ENCODE results near the gene CFB.
"Not testable (repeated sequence)": the region's sequence is repeated elsewhere in the genome, so short reads cannot be mapped to it uniquely, and the experiment has no call there.

CFB gene

DNA sequence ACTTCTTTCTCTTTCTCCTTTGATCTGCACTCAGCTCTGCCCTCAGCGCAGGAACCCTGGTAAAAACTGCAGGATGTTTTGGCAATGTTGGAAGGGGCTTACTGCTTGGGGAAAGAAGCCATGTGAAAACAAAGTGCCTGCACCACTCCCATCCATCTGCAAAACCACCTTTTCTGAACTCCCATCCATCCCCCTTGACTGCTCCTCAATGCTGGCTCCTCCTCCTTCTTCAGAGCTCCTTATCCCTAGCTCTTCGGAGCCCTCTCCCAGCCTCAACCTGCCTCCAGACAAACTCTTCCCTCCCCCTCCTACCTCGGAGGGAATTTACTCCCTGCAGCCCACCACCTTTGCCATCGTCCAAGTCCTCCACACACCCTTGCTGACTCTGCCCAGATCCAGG lies 39.8 kb upstream of the CFB start:
- Mint-ChIP-seq H3K27ac (no peak overlapping the region), H3K4me1 (ENCODE audit: low read depth) (peaks cover 19% of the 10 kb centered on the region), H3K36me3 (ENCODE audit: low read depth) (no peaks in the 10 kb centered on the region), H3K4me3 (no peak overlapping the region), H3K27me3 (ENCODE audit: low read depth) (no peaks in the 10 kb centered on the region), H3K9me3 (no peaks in the 10 kb centered on the region)
- no peak for DNase-seq (ENCODE audit: low spot score)

DNA sequence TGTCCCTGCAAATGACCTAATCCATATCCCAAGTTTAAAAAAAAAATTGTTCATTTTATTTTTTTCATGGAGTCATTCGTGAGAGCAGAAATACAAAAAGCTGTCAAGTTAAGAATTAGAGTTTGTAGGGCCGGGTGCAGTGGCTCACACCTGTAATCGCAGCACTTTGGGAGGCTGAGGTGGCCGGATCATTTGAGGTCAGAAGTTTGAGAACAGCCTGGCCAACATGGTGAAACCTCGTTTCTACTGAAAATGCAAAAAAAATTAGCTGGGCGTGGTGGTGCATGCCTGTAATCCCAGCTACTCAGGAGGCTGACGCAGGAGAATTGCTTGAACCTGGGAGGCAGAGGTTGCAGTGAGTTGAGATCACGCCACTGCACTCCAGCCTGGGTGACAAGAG lies 39.2 kb upstream of the CFB start:
- H3K9me3 Mint-ChIP-seq; H3K4me3 Mint-ChIP-seq; H3K36me3 Mint-ChIP-seq (ENCODE audit: low read depth); H3K27me3 Mint-ChIP-seq (ENCODE audit: low read depth); H3K27ac Mint-ChIP-seq; DNase-seq (ENCODE audit: low spot score): not testable (repeated sequence)
- H3K4me1 Mint-ChIP-seq (ENCODE audit: low read depth), result peaks cover 19% of the 10 kb centered on the region

DNA sequence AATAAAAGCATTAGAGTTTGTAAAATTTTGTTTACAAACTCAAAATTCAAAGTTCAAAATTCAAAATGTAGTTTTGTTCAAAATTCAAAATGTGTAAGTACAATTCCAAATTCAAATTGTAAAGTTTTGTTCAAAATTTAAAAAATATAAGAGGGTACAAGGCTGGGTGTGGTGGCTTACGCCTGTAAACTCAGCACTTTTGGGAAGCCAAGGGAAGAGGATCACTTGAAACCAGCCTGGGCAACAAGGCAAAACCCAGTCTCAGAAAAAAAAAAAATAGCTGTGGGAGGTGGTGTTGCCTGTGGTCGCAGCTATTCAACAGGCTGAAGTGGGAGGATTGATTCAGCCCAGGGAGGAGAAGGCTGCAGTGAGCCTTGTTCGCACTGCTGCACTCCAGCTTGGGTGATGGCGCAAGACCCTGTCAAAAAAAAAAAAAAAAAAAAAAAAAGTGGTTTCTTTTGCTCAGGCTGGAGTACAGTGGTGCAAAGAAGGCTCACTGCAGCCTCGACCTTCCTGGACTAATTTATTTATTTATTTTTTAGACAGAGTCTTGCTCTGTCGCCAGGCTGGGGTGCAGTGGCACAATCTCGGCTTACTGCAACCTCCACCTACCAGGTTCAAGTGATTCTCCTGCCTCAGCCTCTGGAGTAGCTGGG lies 38.6 kb upstream of the CFB start:
- peaks cover 20% of the 10 kb centered on the region for H3K4me1 Mint-ChIP-seq (ENCODE audit: low read depth)
- H3K4me3 Mint-ChIP-seq, result no peak overlapping the region
- H3K27me3 Mint-ChIP-seq (ENCODE audit: low read depth), result no peaks in the 10 kb centered on the region
- H3K36me3 Mint-ChIP-seq (ENCODE audit: low read depth), result no peaks in the 10 kb centered on the region
- H3K27ac Mint-ChIP-seq, result no peak overlapping the region
- no peaks in the 10 kb centered on the region for H3K9me3 Mint-ChIP-seq
- peak; percentile 13 for DNase-seq (ENCODE audit: low spot score)

DNA sequence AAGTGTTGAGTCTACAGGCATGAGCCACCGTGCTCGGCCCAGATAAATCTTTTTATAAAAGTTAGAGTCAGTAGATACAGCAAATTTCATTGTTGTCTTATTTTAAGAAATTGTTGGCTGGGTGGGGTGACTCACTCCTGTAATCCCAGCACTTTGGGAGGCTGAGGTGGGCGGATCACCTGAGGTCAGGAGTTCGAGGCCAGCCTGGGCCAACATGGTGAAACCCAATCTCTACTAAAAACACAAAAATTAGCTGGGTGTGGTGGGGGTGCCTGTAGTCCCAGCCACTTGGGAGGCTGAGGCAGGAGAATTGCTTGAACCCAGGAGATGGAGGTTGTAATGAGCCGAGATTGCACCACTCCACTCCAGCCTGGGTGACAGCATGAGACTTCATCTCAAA lies 37.6 kb upstream of the CFB start:
- DNase-seq (ENCODE audit: low spot score); H3K4me3 Mint-ChIP-seq; H3K27ac Mint-ChIP-seq; H3K36me3 Mint-ChIP-seq (ENCODE audit: low read depth); H3K27me3 Mint-ChIP-seq (ENCODE audit: low read depth); H3K9me3 Mint-ChIP-seq: not testable (repeated sequence)
- peaks cover 14% of the 10 kb centered on the region for H3K4me1 Mint-ChIP-seq (ENCODE audit: low read depth)

GRCh38 chr6:31908791-31909190 lies 37.1 kb upstream of the CFB start:
- Mint-ChIP-seq H3K4me3 (no peak overlapping the region), H3K36me3 (ENCODE audit: low read depth) (no peaks in the 10 kb centered on the region), H3K9me3 (no peaks in the 10 kb centered on the region), H3K4me1 (ENCODE audit: low read depth) (peaks cover 14% of the 10 kb centered on the region), H3K27ac (no peak overlapping the region), H3K27me3 (ENCODE audit: low read depth) (no peaks in the 10 kb centered on the region)
- DNase-seq (ENCODE audit: low spot score), result peak; percentile 12

DNA sequence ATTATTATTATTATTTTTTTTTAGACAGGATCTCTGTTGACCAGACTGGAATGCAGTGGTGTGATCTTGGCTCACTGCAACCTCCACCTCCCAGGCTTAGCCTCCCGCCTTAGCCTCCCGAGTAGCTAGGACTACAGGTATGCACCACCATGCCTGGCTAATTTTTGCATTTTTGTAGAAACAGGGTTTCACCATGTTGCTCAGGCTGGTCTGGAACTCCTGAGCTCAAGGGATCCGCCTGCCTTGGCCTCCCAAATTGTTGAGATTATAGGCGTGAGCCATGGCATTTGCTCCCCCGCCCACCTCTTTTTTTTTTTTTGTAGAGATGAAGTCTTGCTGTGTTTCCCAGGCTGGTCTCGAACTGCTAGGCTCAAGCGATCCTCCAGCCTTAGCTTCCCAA lies 36.6 kb upstream of the CFB start:
- not testable (repeated sequence) for H3K36me3 Mint-ChIP-seq (ENCODE audit: low read depth)

DNA sequence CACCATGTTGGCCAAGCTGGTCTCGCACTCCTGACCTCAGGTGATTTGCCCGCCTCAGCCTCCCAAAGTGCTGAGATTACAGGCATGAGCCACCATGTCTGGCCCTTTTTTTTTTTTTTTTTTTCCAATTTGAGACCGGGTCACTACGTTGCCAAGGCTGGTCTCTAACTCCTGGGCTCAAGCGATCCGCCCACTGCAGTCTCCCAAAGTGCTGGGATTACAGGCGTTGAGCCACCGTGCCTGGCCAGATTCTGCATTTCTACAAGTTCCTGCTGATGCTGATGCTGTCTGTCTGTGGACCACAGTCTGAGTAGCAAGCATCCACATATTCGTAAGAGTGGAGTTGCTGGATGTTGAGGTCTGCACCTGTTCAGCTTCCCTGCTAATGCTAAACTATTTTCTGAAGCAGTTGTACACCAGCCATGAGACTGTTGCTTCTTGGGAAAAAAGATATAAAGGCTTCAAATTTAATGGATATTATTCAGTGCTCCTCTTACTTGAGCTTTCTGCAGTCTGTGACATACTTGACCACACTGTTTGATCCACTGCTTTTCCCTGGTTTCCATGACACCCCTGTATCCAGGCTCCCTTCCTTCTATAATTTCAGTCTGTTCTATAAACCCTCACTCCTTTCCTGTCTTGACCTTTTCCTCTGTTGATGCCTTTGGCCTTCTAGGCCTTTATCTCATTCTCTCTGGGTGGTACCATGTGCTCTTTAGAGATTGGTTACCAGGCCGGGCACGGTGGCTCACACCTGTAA lies 33.9 kb upstream of the CFB start:
- Mint-ChIP-seq H3K27ac (no peak overlapping the region), H3K9me3 (no peaks in the 10 kb centered on the region), H3K4me3 (no peak overlapping the region), H3K4me1 (ENCODE audit: low read depth) (peaks cover 11% of the 10 kb centered on the region), H3K27me3 (ENCODE audit: low read depth) (no peaks in the 10 kb centered on the region), H3K36me3 (ENCODE audit: low read depth) (no peaks in the 10 kb centered on the region)
- DNase-seq (ENCODE audit: low spot score), result no peak

More for the DNA sequence above, 36.6 kb upstream of the CFB start:
- not testable (repeated sequence) for DNase-seq (ENCODE audit: low spot score); H3K27me3 Mint-ChIP-seq (ENCODE audit: low read depth); H3K27ac Mint-ChIP-seq; H3K9me3 Mint-ChIP-seq; H3K4me3 Mint-ChIP-seq
- peaks cover 14% of the 10 kb centered on the region for H3K4me1 Mint-ChIP-seq (ENCODE audit: low read depth)

DNA sequence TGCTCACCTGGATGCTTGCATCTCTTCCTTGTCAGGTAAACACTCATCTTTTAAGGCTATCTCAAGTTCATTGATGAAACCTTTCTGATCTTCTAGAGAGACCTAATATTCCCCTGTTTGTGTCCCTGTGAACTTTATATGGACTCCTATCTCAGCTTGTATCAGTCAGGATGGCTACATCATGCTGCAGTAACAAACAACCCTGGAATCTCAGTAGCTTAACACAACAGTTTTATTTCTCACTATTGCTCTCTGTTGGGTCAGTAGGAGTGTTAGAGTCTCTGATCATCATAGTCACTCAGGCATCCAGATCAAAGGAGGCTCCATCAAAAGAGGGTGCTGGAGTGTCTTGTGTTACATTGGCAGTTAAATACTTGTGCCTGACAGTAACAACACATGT lies 30.5 kb upstream of the CFB start:
- Mint-ChIP-seq H3K4me3 (no peak overlapping the region), H3K27ac (no peak overlapping the region), H3K27me3 (ENCODE audit: low read depth) (no peaks in the 10 kb centered on the region), H3K36me3 (ENCODE audit: low read depth) (no peaks in the 10 kb centered on the region), H3K9me3 (no peaks in the 10 kb centered on the region), H3K4me1 (ENCODE audit: low read depth) (peaks cover 3% of the 10 kb centered on the region)
- no peak for DNase-seq (ENCODE audit: low spot score)

DNA sequence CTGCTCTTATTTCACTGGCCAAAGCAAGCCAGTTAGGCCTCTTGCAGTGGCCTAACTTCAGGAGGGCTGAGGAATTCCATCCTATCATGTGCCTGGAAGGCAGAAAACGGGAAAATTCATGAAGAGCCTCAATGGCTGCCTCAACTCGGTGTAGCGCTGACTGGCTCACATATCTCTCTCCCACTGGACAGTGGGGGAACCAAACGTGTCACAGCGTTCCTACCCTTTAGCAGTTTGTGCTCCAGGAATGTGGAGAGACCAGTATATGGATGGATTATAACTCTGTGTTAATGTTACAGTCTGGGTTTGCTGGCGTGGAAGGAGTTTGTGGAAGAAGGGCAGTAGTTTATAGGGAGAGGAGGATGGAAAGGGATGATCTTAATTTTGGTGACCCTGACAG lies 30.1 kb upstream of the CFB start:
- H3K27me3 Mint-ChIP-seq (ENCODE audit: low read depth), result no peaks in the 10 kb centered on the region
- no peak overlapping the region for H3K27ac Mint-ChIP-seq
- no peaks in the 10 kb centered on the region for H3K36me3 Mint-ChIP-seq (ENCODE audit: low read depth)
- H3K4me3 Mint-ChIP-seq, result no peak overlapping the region
- no peak for DNase-seq (ENCODE audit: low spot score)
- no peaks in the 10 kb centered on the region for H3K9me3 Mint-ChIP-seq
- peaks cover 3% of the 10 kb centered on the region for H3K4me1 Mint-ChIP-seq (ENCODE audit: low read depth)

DNA sequence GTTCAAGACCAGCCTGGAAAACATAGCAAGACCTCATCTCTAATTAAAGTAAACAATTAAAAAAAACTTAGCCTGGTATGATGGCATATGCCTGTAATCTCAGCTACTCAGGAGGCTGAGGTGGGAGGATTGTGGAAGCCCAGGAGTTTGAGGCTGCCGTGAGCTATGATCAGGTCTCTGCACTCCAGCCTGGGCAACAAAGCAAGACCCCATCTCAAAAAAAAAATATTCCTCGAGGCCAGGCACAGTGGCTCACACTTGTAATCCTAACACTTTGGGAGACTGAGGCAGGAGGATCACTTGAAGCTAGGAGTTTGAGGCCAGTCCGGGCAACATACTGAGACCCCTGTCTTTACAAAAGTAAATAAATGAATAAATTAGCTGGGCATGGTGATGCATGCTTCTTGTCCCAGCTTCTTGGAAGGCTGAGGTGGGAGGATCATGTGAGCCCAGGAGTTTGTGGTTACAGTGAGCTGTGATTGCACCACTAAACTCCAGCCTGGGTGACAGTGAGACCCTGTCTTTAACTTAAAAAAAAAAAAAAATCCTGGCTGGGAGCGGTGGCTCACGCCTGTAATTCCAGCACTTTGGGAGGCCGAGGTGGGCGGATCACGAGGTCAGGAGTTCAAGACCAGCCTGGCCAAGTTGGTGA lies 27.7 kb upstream of the CFB start:
- Mint-ChIP-seq H3K27me3 (ENCODE audit: low read depth) (no peaks in the 10 kb centered on the region), H3K9me3 (no peaks in the 10 kb centered on the region), H3K4me3 (no peak overlapping the region), H3K36me3 (ENCODE audit: low read depth) (no peaks in the 10 kb centered on the region), H3K27ac (no peak overlapping the region), H3K4me1 (ENCODE audit: low read depth) (no peaks in the 10 kb centered on the region)
- DNase-seq (ENCODE audit: low spot score), result no peak

DNA sequence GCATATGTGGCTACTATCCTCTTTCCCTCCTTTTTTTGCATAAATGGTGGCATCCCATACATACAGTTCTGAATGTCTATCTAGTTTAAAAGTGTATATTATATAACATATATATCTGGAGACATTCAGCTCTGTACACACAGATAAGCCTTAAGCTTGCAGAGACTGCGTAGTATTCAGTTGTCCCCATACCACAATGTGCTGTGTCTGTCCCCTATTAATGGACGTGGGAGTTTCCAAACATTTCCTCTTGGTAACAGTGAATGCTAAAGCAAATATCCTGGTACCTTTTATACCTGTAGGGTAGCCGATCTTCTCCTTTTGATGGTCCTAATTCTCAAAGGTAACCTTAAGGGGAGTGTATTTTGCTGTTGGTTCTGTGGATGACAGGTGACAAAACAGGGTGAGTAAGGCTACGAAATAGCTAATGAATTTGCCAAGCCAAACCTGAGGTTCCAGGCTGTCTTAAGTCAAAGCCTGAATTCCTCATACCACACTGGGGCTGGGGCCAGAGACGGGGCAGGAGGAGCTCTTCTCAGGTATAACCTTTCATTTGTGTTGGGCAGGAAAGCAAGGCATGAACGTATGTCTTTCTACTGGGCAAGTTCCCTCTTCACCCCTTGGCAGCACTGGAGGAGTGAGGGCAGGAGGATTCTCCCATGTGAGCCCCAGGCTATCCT lies 26.1 kb upstream of the CFB start:
- Mint-ChIP-seq H3K27ac (no peak overlapping the region), H3K9me3 (no peaks in the 10 kb centered on the region), H3K27me3 (ENCODE audit: low read depth) (no peaks in the 10 kb centered on the region), H3K36me3 (ENCODE audit: low read depth) (no peaks in the 10 kb centered on the region), H3K4me3 (no peak overlapping the region), H3K4me1 (ENCODE audit: low read depth) (no peaks in the 10 kb centered on the region)
- no peak for DNase-seq (ENCODE audit: low spot score)

GRCh38 chr6:31920811-31921210 lies 25.1 kb upstream of the CFB start:
- no peak overlapping the region for H3K4me3 Mint-ChIP-seq

GRCh38 chr6:31922942-31923341 lies 23.0 kb upstream of the CFB start:
- Mint-ChIP-seq H3K4me3 (no peak overlapping the region), H3K27me3 (ENCODE audit: low read depth) (no peaks in the 10 kb centered on the region), H3K4me1 (ENCODE audit: low read depth) (no peaks in the 10 kb centered on the region), H3K36me3 (ENCODE audit: low read depth) (no peaks in the 10 kb centered on the region), H3K27ac (no peak overlapping the region), H3K9me3 (no peaks in the 10 kb centered on the region)
- DNase-seq (ENCODE audit: low spot score), result no peak

More at GRCh38 chr6:31920811-31921210, 25.1 kb upstream of the CFB start:
- H3K27ac Mint-ChIP-seq, result no peak overlapping the region
- no peak for DNase-seq (ENCODE audit: low spot score)
- no peaks in the 10 kb centered on the region for H3K4me1 Mint-ChIP-seq (ENCODE audit: low read depth)
- H3K9me3 Mint-ChIP-seq, result no peaks in the 10 kb centered on the region
- H3K36me3 Mint-ChIP-seq (ENCODE audit: low read depth), result no peaks in the 10 kb centered on the region
- H3K27me3 Mint-ChIP-seq (ENCODE audit: low read depth), result no peaks in the 10 kb centered on the region

- Mint-ChIP-seq H3K27ac (no peak within 1 kb of the TSS), H3K27me3 (ENCODE audit: low read depth) (no peaks in the 10 kb centered on the region), H3K4me1 (ENCODE audit: low read depth) (peaks cover 2% of the 10 kb centered on the region), H3K36me3 (ENCODE audit: low read depth) (no peaks in the 10 kb centered on the region), H3K9me3 (no peaks in the 10 kb centered on the region), H3K4me3 (no peak within 1 kb of the TSS)
- DNase-seq (ENCODE audit: low spot score), result no peak
These were observed 18.5 kb upstream of the CFB start, which contains the start of gene C2 for GRCh38 chr6:31927242-31927862. C2 (plus strand) TSS chr6:31927717; CDS start chr6:31927753, 36 bp downstream.
